HCT116 (cell line): ENCODE results near the gene PPARGC1A.

Source experiments
- CEBPB ChIP-seq: IDR thresholded peaks from 2 replicates; pipeline ENCODE4 v1.6.1; 2012; ENCODE audit warnings: low read depth
- ELF1 ChIP-seq: IDR thresholded peaks from 2 replicates; pipeline ENCODE4 v1.6.1; 2012; ENCODE audit warnings: low read depth, borderline replicate concordance
- EZH2 ChIP-seq: fragments of 200-600 bp; sonication (generic); IDR thresholded peaks from 2 replicates; pipeline ENCODE4 v1.6.1; 2017; ENCODE audit warnings: antibody characterized with exemption, mixed run types
- EZH2phosphoT487 ChIP-seq: fragments of 200-600 bp; IDR thresholded peaks from 2 replicates; pipeline ENCODE4 v1.6.1; 2018; ENCODE audit warnings: antibody characterized with exemption, borderline replicate concordance
- POLR2A ChIP-seq: IDR thresholded peaks from 2 replicates; pipeline ENCODE4 v1.7.0; 2011; ENCODE audit warnings: borderline replicate concordance; ENCODE audit not compliant: insufficient read depth, insufficient read length; ENCODE audit errors: extremely low read depth
- POLR2AphosphoS5 ChIP-seq: IDR thresholded peaks from 2 replicates; pipeline ENCODE4 v1.6.1; 2011; ENCODE audit warnings: mild to moderate bottlenecking, low read depth, low read length, moderate library complexity
- RAD21 ChIP-seq: IDR thresholded peaks from 2 replicates; pipeline ENCODE4 v1.6.1; 2012; ENCODE audit warnings: low read depth, mild to moderate bottlenecking
- SP1 ChIP-seq: IDR thresholded peaks from 2 replicates; pipeline ENCODE4 v1.6.1; 2012; ENCODE audit warnings: low read depth
- SRF ChIP-seq: IDR thresholded peaks from 2 replicates; pipeline ENCODE4 v1.6.1; 2012; ENCODE audit warnings: low read depth
- ZFX ChIP-seq: fragments of 450-650 bp; IDR thresholded peaks from 2 replicates; pipeline ENCODE4 v1.6.1; 2017
- TF ChIP-seq, protein P1 (sequence below), 3 experiments: fragments of 200-600 bp in 1 of 3; sonication (generic) in 1 of 3; IDR thresholded peaks in 2 of 3; conservative IDR thresholded peaks in 1 of 3; 2 replicates each; pipeline ENCODE4 v1.5.1; 2012 to 2017; ENCODE audit warnings: low read depth in 2 of 3, low read length in 2 of 3, antibody characterized with exemption in 1 of 3, borderline replicate concordance in 1 of 3, control low read depth in 1 of 3, mild to moderate bottlenecking in 1 of 3, mixed read lengths in 1 of 3, mixed run types in 1 of 3, moderate library complexity in 1 of 3; ENCODE audit not compliant: insufficient read depth in 1 of 3

GRCh38 chr4:23930750-23931488 lies 41.1 kb upstream of the PPARGC1A start:
- TF ChIP-seq, protein P1, sequence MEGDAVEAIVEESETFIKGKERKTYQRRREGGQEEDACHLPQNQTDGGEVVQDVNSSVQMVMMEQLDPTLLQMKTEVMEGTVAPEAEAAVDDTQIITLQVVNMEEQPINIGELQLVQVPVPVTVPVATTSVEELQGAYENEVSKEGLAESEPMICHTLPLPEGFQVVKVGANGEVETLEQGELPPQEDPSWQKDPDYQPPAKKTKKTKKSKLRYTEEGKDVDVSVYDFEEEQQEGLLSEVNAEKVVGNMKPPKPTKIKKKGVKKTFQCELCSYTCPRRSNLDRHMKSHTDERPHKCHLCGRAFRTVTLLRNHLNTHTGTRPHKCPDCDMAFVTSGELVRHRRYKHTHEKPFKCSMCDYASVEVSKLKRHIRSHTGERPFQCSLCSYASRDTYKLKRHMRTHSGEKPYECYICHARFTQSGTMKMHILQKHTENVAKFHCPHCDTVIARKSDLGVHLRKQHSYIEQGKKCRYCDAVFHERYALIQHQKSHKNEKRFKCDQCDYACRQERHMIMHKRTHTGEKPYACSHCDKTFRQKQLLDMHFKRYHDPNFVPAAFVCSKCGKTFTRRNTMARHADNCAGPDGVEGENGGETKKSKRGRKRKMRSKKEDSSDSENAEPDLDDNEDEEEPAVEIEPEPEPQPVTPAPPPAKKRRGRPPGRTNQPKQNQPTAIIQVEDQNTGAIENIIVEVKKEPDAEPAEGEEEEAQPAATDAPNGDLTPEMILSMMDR (IDR thresholded peaks at IDR 0.05 in 2 of 3, conservative IDR thresholded peaks at IDR 0.05 in 1 of 3; ENCODE audit: borderline replicate concordance in 1 of 3, insufficient read depth in 1 of 3, low read depth in 2 of 3, low read length in 2 of 3): no peak
- TF ChIP-seq SRF (no peak), POLR2A (no peak), EZH2phosphoT487 (no peak), ZFX (no peak), CEBPB (no peak), ELF1 (no peak), EZH2 (no peak), POLR2AphosphoS5 (no peak), RAD21 (no peak), SP1 (no peak)
